Calu3 (cell line): ENCODE results near the gene RIN3. TPM values are rescaled to one million over a fixed set of nuclear protein-coding genes. Genes with fewer than 3 reads are reported as not detected.

Source experiments
- BruUV-seq: library from RNA; stranded (reverse); fragments of 400-500 nt; replicated peaks from 2 replicates; lab custom pipeline; 2021; lab: Mats Ljungman, UMichigan
- CTCF ChIA-PET: fragments of 300-600 bp; sonication (Branson Sonifier 250); formaldehyde crosslinking; loops from one replicate; lab custom pipeline; 2022; ENCODE audit warnings: antibody characterized with exemption; lab: Charles Lee
- DNase-seq: peaks from one replicate; pipeline ENCODE4 v3.0.0; 2022
- H3K27ac Mint-ChIP-seq: one replicate; pipeline ENCODE4 v1.8.0; 2022; ENCODE audit warnings: mixed read lengths; ENCODE audit not compliant: unreplicated experiment
- H3K27me3 Mint-ChIP-seq: one replicate; pipeline ENCODE4 v1.8.0; 2022; ENCODE audit warnings: mixed read lengths; ENCODE audit not compliant: unreplicated experiment
- H3K36me3 Mint-ChIP-seq: one replicate; pipeline ENCODE4 v1.8.0; 2022; ENCODE audit warnings: mild to moderate bottlenecking, moderate library complexity, mixed read lengths; ENCODE audit not compliant: insufficient read depth, unreplicated experiment
- H3K4me1 Mint-ChIP-seq: one replicate; pipeline ENCODE4 v1.8.0; 2022; ENCODE audit warnings: mild to moderate bottlenecking, low read depth, mixed read lengths; ENCODE audit not compliant: unreplicated experiment
- H3K4me3 Mint-ChIP-seq: one replicate; pipeline ENCODE4 v1.8.0; 2022; ENCODE audit warnings: mild to moderate bottlenecking, low read depth, moderate library complexity, mixed read lengths; ENCODE audit not compliant: unreplicated experiment
- H3K9me3 Mint-ChIP-seq: one replicate; pipeline ENCODE4 v1.8.0; 2022; ENCODE audit warnings: low read depth, mixed read lengths; ENCODE audit not compliant: unreplicated experiment
- CTCF ChIP-seq: fragments of 200-600 bp; IDR thresholded peaks from one replicate; pipeline ENCODE4 v1.8.0; 2022; ENCODE audit warnings: antibody characterized with exemption; ENCODE audit not compliant: unreplicated experiment
- intact Hi-C: fragments of 100-400 bp; cut with micrococcal nuclease; formaldehyde crosslinking; loops from one replicate; pipeline ENCODE4 v1.10.0; 2022; ENCODE audit not compliant: unreplicated experiment
- total RNA-seq: library from RNA; stranded (reverse); gene quantifications from 2 replicates; pipeline ENCODE4 v1.2.3, GENCODE V29; 2022

Gene RIN3
- total RNA-seq, 1 experiment from 2014 or later: 13.8 TPM

GRCh38 chr14:92719890-92720323, 206.3 kb downstream of the RIN3 start:
- H3K4me1 Mint-ChIP-seq: peaks cover 12% of the 10 kb centered on the region
- H3K9me3 Mint-ChIP-seq: no peaks in the 10 kb centered on the region
- CTCF ChIA-PET: interaction anchor here (0.6 to 0.8 kb wide), 2 partner anchors 10 to 64 kb away, joined by 3 read pairs; no protein-coding TSS in a partner anchor
- BruUV-seq: no TSS peak
- intact Hi-C loops: no loop called here
- H3K27me3 Mint-ChIP-seq: no peaks in the 10 kb centered on the region
- no peak for DNase-seq
- no peak for TF ChIP-seq CTCF
- peaks cover 2% of the 10 kb centered on the region for H3K36me3 Mint-ChIP-seq
- H3K27ac Mint-ChIP-seq: no peak overlapping the region
- no peak overlapping the region for H3K4me3 Mint-ChIP-seq

- Mint-ChIP-seq H3K27ac (no peak overlapping the region), H3K36me3 (peaks cover 21% of the 10 kb centered on the region), H3K9me3 (peaks cover 3% of the 10 kb centered on the region), H3K4me1 (peaks cover 25% of the 10 kb centered on the region), H3K27me3 (no peaks in the 10 kb centered on the region), H3K4me3 (no peak overlapping the region)
- BruUV-seq: no TSS peak
- TF ChIP-seq CTCF: no peak
- intact Hi-C loops: no loop called here
- DNase-seq: no peak
- CTCF ChIA-PET: no interaction called here
Measured at GRCh38 chr14:92724516-92725340, 211.1 kb downstream of the RIN3 start.

GRCh38 chr14:92726135-92726932, 212.8 kb downstream of the RIN3 start:
- intact Hi-C loops: no loop called here
- no TSS peak for BruUV-seq
- H3K27me3 Mint-ChIP-seq: no peaks in the 10 kb centered on the region
- CTCF ChIA-PET: interaction anchor here (0.6 to 1.3 kb wide), 9 partner anchors 16 to 1303 kb away, joined by 3 to 6 read pairs (median 4); partner anchors contain the start of gene LGMN
- H3K9me3 Mint-ChIP-seq: peaks cover 4% of the 10 kb centered on the region
- H3K27ac Mint-ChIP-seq: peak overlapping the region; percentile 85
- no peak for TF ChIP-seq CTCF
- DNase-seq: peak; percentile 88
- H3K36me3 Mint-ChIP-seq: peaks cover 21% of the 10 kb centered on the region
- peak overlapping the region; percentile 9 for H3K4me3 Mint-ChIP-seq
- peaks cover 24% of the 10 kb centered on the region for H3K4me1 Mint-ChIP-seq

- CTCF ChIA-PET: interaction anchor here (1.3 kb wide), 3 partner anchors 21 to 54 kb away, joined by 3 to 6 read pairs (median 4); partner anchors contain the start of gene LGMN
- H3K4me1 Mint-ChIP-seq: peaks cover 24% of the 10 kb centered on the region
- peaks cover 6% of the 10 kb centered on the region for H3K9me3 Mint-ChIP-seq
- H3K36me3 Mint-ChIP-seq: peaks cover 21% of the 10 kb centered on the region
- H3K4me3 Mint-ChIP-seq: peak overlapping the region; percentile 9
- no peak for DNase-seq
- no TSS peak for BruUV-seq
- H3K27me3 Mint-ChIP-seq: no peaks in the 10 kb centered on the region
- intact Hi-C loops: no loop called here
- peak overlapping the region; percentile 85 for H3K27ac Mint-ChIP-seq
- TF ChIP-seq CTCF: no peak
Measured at GRCh38 chr14:92726933-92727262, 213.3 kb downstream of the RIN3 start.
